GM12892 (cell line): ENCODE data around the gene COL8A2.

Experiments used
- POLR2AphosphoS5 ChIP-seq: IDR thresholded peaks from 2 replicates; pipeline ENCODE4 v1.6.1; 2011; ENCODE audit warnings: low read depth, low read length, control low read depth
- TAF1 ChIP-seq: IDR thresholded peaks from 2 replicates; pipeline ENCODE4 v1.6.1; 2011; ENCODE audit warnings: low read depth, mild to moderate bottlenecking, control low read depth, low read length, borderline replicate concordance

DNA sequence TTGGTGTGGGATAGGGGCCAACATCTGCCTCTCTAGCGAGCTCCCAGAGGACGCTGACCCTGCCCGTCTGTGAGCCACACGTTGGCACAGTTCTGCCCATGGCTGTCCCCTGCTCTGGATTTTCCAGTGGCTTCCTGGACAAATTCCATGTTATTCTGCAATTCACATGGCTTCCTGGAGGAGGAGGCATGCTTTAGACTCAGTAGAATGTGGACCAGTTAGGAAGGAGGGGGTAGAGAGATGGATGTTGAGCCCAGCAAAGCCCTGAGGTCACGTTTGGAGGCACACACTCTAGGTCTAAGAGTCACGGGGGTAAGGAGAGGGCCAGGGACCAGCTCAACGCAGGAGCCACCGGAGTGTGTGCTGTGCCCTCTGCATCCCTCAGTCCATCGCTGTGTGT, 12.2 kb downstream of the COL8A2 start:
- no peak for TF ChIP-seq POLR2AphosphoS5
- no peak for TF ChIP-seq TAF1
